ENCODE data around the gene CD14.
"Not testable (repeated sequence)": the region's sequence is repeated elsewhere in the genome, so short reads cannot be mapped to it uniquely, and the experiment has no call there.

CD14 gene

GRCh38 chr5:140633021-140633471 is at the start of gene CD14:
Gene CD14 (minus strand): TSS chr5:140633175. CDS start chr5:140633071, 104 bp downstream.
- no peak for DNase-seq

- no peak for DNase-seq
Observed at GRCh38 chr5:140678993-140679392, 46.0 kb upstream of the CD14 start.

GRCh38 chr5:140677947-140678346 is 45.0 kb upstream of the CD14 start:
- no peak for DNase-seq

GRCh38 chr5:140674629-140675028 is 41.7 kb upstream of the CD14 start:
- no peak for DNase-seq

GRCh38 chr5:140674211-140674610 is 41.2 kb upstream of the CD14 start:
- no peak for DNase-seq

- DNase-seq, result no peak
Observed at GRCh38 chr5:140673187-140673976, 40.4 kb upstream of the CD14 start, which contains the start of gene DND1. Gene DND1 (minus strand): TSS chr5:140673576. CDS start chr5:140673542, 34 bp downstream.

- DNase-seq, result no peak
Observed at GRCh38 chr5:140672455-140673186, 39.6 kb upstream of the CD14 start.

GRCh38 chr5:140671472-140672125 is 38.6 kb upstream of the CD14 start:
- DNase-seq, result no peak

GRCh38 chr5:140671035-140671434 is 38.1 kb upstream of the CD14 start:
- DNase-seq, result not testable (repeated sequence)

GRCh38 chr5:140664359-140665119 is 31.6 kb upstream of the CD14 start, which contains the start of gene WDR55:
Gene WDR55 (plus strand): TSS chr5:140664904. CDS start chr5:140664913, 9 bp downstream.
- peak; percentile 93 to 96 for DNase-seq

GRCh38 chr5:140664030-140664358 is 31.0 kb upstream of the CD14 start:
- DNase-seq, result no peak

GRCh38 chr5:140660371-140660770 is 27.4 kb upstream of the CD14 start:
- DNase-seq, result not testable (repeated sequence)

GRCh38 chr5:140658870-140659269 is 25.9 kb upstream of the CD14 start:
- no peak for DNase-seq

- no peak for DNase-seq
Observed at GRCh38 chr5:140647042-140647419, 14.1 kb upstream of the CD14 start.

- DNase-seq, result no peak
Observed at GRCh38 chr5:140642718-140643117, 9.7 kb upstream of the CD14 start.

GRCh38 chr5:140641716-140642115 is 8.7 kb upstream of the CD14 start:
- DNase-seq, result no peak

- peak; percentile 92 to 97 for DNase-seq
Observed at GRCh38 chr5:140639148-140639981, 6.4 kb upstream of the CD14 start, which contains the start of gene TMCO6. Gene TMCO6 (plus strand): TSS chr5:140639451. CDS start chr5:140639528, 77 bp downstream.

- not testable (repeated sequence) for DNase-seq
Observed at GRCh38 chr5:140638898-140639147, 5.8 kb upstream of the CD14 start.

- no peak for DNase-seq
Observed at GRCh38 chr5:140637371-140638100, 4.6 kb upstream of the CD14 start.

- DNase-seq, result no peak
Observed at GRCh38 chr5:140635291-140636257, 2.6 kb upstream of the CD14 start.

Data from SW 1271 (cell line).